A549 treated with AZD9567 at 1 μM for 4 hours (cell line): Measurements from ENCODE around the gene RBM34. TPM values are rescaled to one million over a fixed set of nuclear protein-coding genes. Genes with fewer than 3 reads are reported as not detected.

Source experiments
- total RNA-seq: library from RNA; stranded (reverse); fragments of 200-300 nt; extraction: Qiagen RNA extraction; gene quantifications from 5 replicates; pipeline ENCODE4 v1.2.3, GENCODE V29; 2022; ENCODE audit not compliant: insufficient read depth

The RBM34 gene
- 44.9 to 73.7 TPM (median 70.6 TPM) in 5 replicates for total RNA-seq

GRCh38 chr1:235160957-235161684 lies at the start of gene RBM34:
Gene RBM34, minus strand, starts transcription at chr1:235161250. Its CDS starts 24 bp downstream, at chr1:235161226.

GRCh38 chr1:235128456-235129328 lies 32.4 kb downstream of the RBM34 start, which contains the start of gene TOMM20:
Gene TOMM20, minus strand, starts transcription at chr1:235128837. Its CDS starts 122 bp downstream, at chr1:235128715.

Other genes starting within 250 kb of the RBM34 start
- 102 to 136 TPM (median 112 TPM) in 5 replicates for gene TOMM20, start 32.4 kb downstream of the RBM34 start, total RNA-seq
- 11.9 to 21.7 TPM (median 14.7 TPM) in 5 replicates for gene ARID4B, start 166.9 kb upstream of the RBM34 start, total RNA-seq
- 20.3 to 22.3 TPM (median 21.7 TPM) in 5 replicates for gene GGPS1, start 167.3 kb upstream of the RBM34 start, total RNA-seq
- gene TBCE, start 206.2 kb upstream of the RBM34 start, total RNA-seq: 43.1 to 58.7 TPM (median 43.7 TPM) in 5 replicates